Liver (tissue), 9 donors: Measurements from ENCODE around the gene SLC45A2. TPM values are rescaled to one million over a fixed set of nuclear protein-coding genes. Genes with fewer than 3 reads are reported as not detected.
"Not testable (repeated sequence)": the region's sequence is repeated elsewhere in the genome, so short reads cannot be mapped to it uniquely, and the experiment has no call there.

Source experiments
- DNase-seq: peaks from one replicate; pipeline ENCODE4 v3.0.0-alpha.2; 2017; ENCODE audit warnings: low spot score
- H3K27ac ChIP-seq, 2 donors: one replicate each; pipeline ENCODE4 v1.7.0; 2013; ENCODE audit warnings: inconsistent platforms in 2 of 2, low read length in 2 of 2, control low read depth in 1 of 2, low read depth in 1 of 2, mild to moderate bottlenecking in 1 of 2
- H3K27me3 ChIP-seq, 4 donors: one replicate each; pipeline versions ENCODE4 v1.6.1 to v1.7.0; 2013; ENCODE audit warnings: low read length in 3 of 4, inconsistent platforms in 1 of 4, mild to moderate bottlenecking in 1 of 4, moderate library complexity in 1 of 4; ENCODE audit not compliant: control insufficient read depth in 4 of 4, insufficient read depth in 4 of 4
- H3K36me3 ChIP-seq, 4 donors: one replicate each; pipeline versions ENCODE4 v1.6.1 to v1.7.0; 2013; ENCODE audit warnings: low read length in 3 of 4, mild to moderate bottlenecking in 3 of 4, low read depth in 1 of 4, moderate library complexity in 1 of 4; ENCODE audit not compliant: control insufficient read depth in 4 of 4, insufficient read depth in 3 of 4
- H3K4me1 ChIP-seq, 4 donors: one replicate each; pipeline versions ENCODE4 v1.6.1 to v1.7.0; 2013; ENCODE audit warnings: low read length in 3 of 4, mild to moderate bottlenecking in 3 of 4, moderate library complexity in 1 of 4; ENCODE audit not compliant: control insufficient read depth in 4 of 4, insufficient read depth in 4 of 4
- H3K4me3 ChIP-seq, 3 donors: one replicate each; pipeline versions ENCODE4 v1.6.1 to v1.7.0; 2013; ENCODE audit warnings: low read length in 3 of 3, control low read depth in 1 of 3, low read depth in 1 of 3, mild to moderate bottlenecking in 1 of 3
- H3K9ac ChIP-seq, 2 donors: one replicate each; pipeline ENCODE4 v1.7.0; 2013; ENCODE audit warnings: low read length in 2 of 2, mild to moderate bottlenecking in 2 of 2, moderate library complexity in 2 of 2, control low read depth in 1 of 2, low read depth in 1 of 2
- H3K9me3 ChIP-seq, 4 donors: one replicate each; pipeline versions ENCODE4 v1.6.1 to v1.7.0; 2013; ENCODE audit warnings: low read length in 3 of 4; ENCODE audit not compliant: control insufficient read depth in 4 of 4
- ATF3 ChIP-seq: IDR thresholded peaks from 2 replicates; pipeline ENCODE4 v1.6.1; 2016; ENCODE audit warnings: antibody characterized with exemption
- CTCF ChIP-seq: fragments of 150-350 bp; IDR thresholded peaks from 2 replicates; pipeline ENCODE4 v1.5.1; 2017; ENCODE audit warnings: improper control_type of control experiment, low read depth, low read length; ENCODE audit not compliant: missing input control
- EGR1 ChIP-seq, 2 donors: IDR thresholded peaks; 2 replicates each; pipeline ENCODE4 v1.6.1; 2016 to 2018; ENCODE audit warnings: antibody characterized with exemption in 2 of 2, low read depth in 2 of 2
- FOXA1 ChIP-seq: IDR thresholded peaks from 2 replicates; pipeline ENCODE4 v1.6.1; 2016; ENCODE audit warnings: antibody characterized with exemption
- FOXA2 ChIP-seq: IDR thresholded peaks from 2 replicates; pipeline ENCODE4 v1.6.1; 2016; ENCODE audit warnings: antibody characterized with exemption
- GABPA ChIP-seq, 2 donors: IDR thresholded peaks in 1 of 2; conservative IDR thresholded peaks in 1 of 2; 2 replicates each; pipeline ENCODE4 v1.6.1; 2016; ENCODE audit warnings: antibody characterized with exemption in 2 of 2, mild to moderate bottlenecking in 1 of 2, moderate library complexity in 1 of 2
- HNF4A ChIP-seq, 2 donors: conservative IDR thresholded peaks; 2 replicates each; pipeline ENCODE4 v1.6.1; 2016; ENCODE audit warnings: antibody characterized with exemption in 2 of 2, mild to moderate bottlenecking in 2 of 2
- HNF4G ChIP-seq: IDR thresholded peaks from 2 replicates; pipeline ENCODE4 v1.6.1; 2016; ENCODE audit warnings: antibody characterized with exemption
- JUND ChIP-seq, 2 donors: IDR thresholded peaks; 2 replicates each; pipeline ENCODE4 v1.6.1; 2016; ENCODE audit warnings: antibody characterized with exemption in 2 of 2
- MAX ChIP-seq: IDR thresholded peaks from 2 replicates; pipeline ENCODE4 v1.6.1; 2016; ENCODE audit warnings: antibody characterized with exemption
- RAD21 ChIP-seq, 2 donors: IDR thresholded peaks; 2 replicates each; pipeline ENCODE4 v1.6.1; 2016; ENCODE audit warnings: antibody characterized with exemption in 2 of 2, mild to moderate bottlenecking in 2 of 2
- RXRA ChIP-seq, 2 donors: IDR thresholded peaks; 2 replicates each; pipeline ENCODE4 v1.6.1; 2017 to 2018; ENCODE audit warnings: antibody characterized with exemption in 2 of 2, mild to moderate bottlenecking in 1 of 2
- SP1 ChIP-seq: IDR thresholded peaks from 2 replicates; pipeline ENCODE4 v1.6.1; 2018; ENCODE audit warnings: antibody characterized with exemption, mild to moderate bottlenecking
- TAF1 ChIP-seq: conservative IDR thresholded peaks from 2 replicates; pipeline ENCODE4 v1.6.1; 2016; ENCODE audit warnings: antibody characterized with exemption, mild to moderate bottlenecking
- YY1 ChIP-seq: IDR thresholded peaks from 2 replicates; pipeline ENCODE4 v1.6.1; 2016; ENCODE audit warnings: antibody characterized with exemption, mild to moderate bottlenecking
- ZBTB33 ChIP-seq: IDR thresholded peaks from 2 replicates; pipeline ENCODE4 v1.6.1; 2016; ENCODE audit warnings: antibody characterized with exemption
- WGBS: extraction: QIAGEN DNeasy Blood & Tissue Kit; methylation state at CpG from one replicate; pipeline ENCODE4 v1.1.7; 2013; 5-methylcytosine and 5-hydroxymethylcytosine counted together
- polyA plus RNA-seq, 2 donors: library from polyadenylated mRNA; stranded (reverse) in 1 of 2; unstranded in 1 of 2; fragments of 200-250 nt in 1 of 2; fragments of >200 nt in 1 of 2; fragmentation: Nextera tagmentation in 1 of 2; extraction: Ambion mirVana in 1 of 2; gene quantifications; one replicate each; pipeline versions ENCODE4 v1.2.1 to v1.2.3, GENCODE V29; 2013 to 2015
- total RNA-seq, 2 donors: library from RNA; depleted of rRNA; stranded (reverse); fragments of >200 nt; gene quantifications; one replicate each; pipeline ENCODE4 v1.2.3, GENCODE V29; 2014
- donor health status: healthy.
- donor health status: healthy.
- donor health status: healthy.
- donor health status: healthy.
- donor health status: healthy.

Gene SLC45A2
- total and polyA plus RNA-seq, 4 donors: 0.01 to 1.3 TPM; not detected in 2

- not testable (repeated sequence) for H3K4me3 ChIP-seq, H3K36me3 ChIP-seq, H3K4me1 ChIP-seq, H3K9me3 ChIP-seq, H3K9ac ChIP-seq, DNase-seq, H3K27ac ChIP-seq, H3K27me3 ChIP-seq
- 77% methylated on average over 5 of the region's 5 CpGs for WGBS
These were observed 32.3 kb downstream of the SLC45A2 start for GRCh38 chr5:33952175-33952574.

GRCh38 chr5:33944543-33945132 lies 39.9 kb downstream of the SLC45A2 start:
- DNase-seq: no peak
- 80% methylated on average over 12 of the region's 12 CpGs for WGBS
- Histone ChIP-seq H3K9me3 (no peaks in the 10 kb centered on the region), H3K27me3 (peaks cover 0 to 6% (median 0%) of the 10 kb centered on the region in 4 donors), H3K36me3 (no peaks in the 10 kb centered on the region), H3K27ac (no peak overlapping the region), H3K4me1 (no peaks in the 10 kb centered on the region), H3K9ac (no peak overlapping the region), H3K4me3 (no peak overlapping the region)
- no peak for TF ChIP-seq RAD21 (IDR thresholded peaks at IDR 0.05)
- no peak for TF ChIP-seq ZBTB33
- TF ChIP-seq GABPA (IDR thresholded peaks at IDR 0.05 in 1 of 2, conservative IDR thresholded peaks at IDR 0.05 in 1 of 2): no peak
- no peak for TF ChIP-seq CTCF

GRCh38 chr5:33941090-33941489 lies 43.4 kb downstream of the SLC45A2 start:
- no peak for TF ChIP-seq HNF4A (conservative IDR thresholded peaks at IDR 0.05)
- peaks cover 5 to 10% (median 6%) of the 10 kb centered on the region in 4 donors for H3K4me1 ChIP-seq
- H3K36me3 ChIP-seq: no peaks in the 10 kb centered on the region
- no peak for DNase-seq
- peaks cover 3 to 13% (median 10%) of the 10 kb centered on the region in 4 donors for H3K27me3 ChIP-seq
- 86% methylated on average over 5 of the region's 5 CpGs for WGBS
- no peak overlapping the region for H3K27ac ChIP-seq
- H3K9ac ChIP-seq: no peak overlapping the region
- H3K9me3 ChIP-seq: no peaks in the 10 kb centered on the region
- no peak overlapping the region for H3K4me3 ChIP-seq

GRCh38 chr5:33939556-33940262 lies 44.8 kb downstream of the SLC45A2 start:
- WGBS: 72% methylated on average over 8 of the region's 8 CpGs
- H3K27me3 ChIP-seq: peaks cover 3 to 13% (median 10%) of the 10 kb centered on the region in 4 donors
- no peak for DNase-seq
- no peak for TF ChIP-seq GABPA (IDR thresholded peaks at IDR 0.05 in 1 of 2, conservative IDR thresholded peaks at IDR 0.05 in 1 of 2)
- no peak for TF ChIP-seq FOXA1
- no peak for TF ChIP-seq CTCF
- no peak for TF ChIP-seq MAX
- no peak for TF ChIP-seq RXRA (IDR thresholded peaks at IDR 0.05)
- no peak for TF ChIP-seq ATF3
- TF ChIP-seq JUND (IDR thresholded peaks at IDR 0.05): no peak
- no peak for TF ChIP-seq SP1
- no peak for TF ChIP-seq TAF1
- no peak for TF ChIP-seq FOXA2
- no peak for TF ChIP-seq HNF4G
- no peak for TF ChIP-seq EGR1 (IDR thresholded peaks at IDR 0.05; ENCODE audit: low read depth in 2 of 2)
- no peak for TF ChIP-seq YY1
- no peak for TF ChIP-seq RAD21 (IDR thresholded peaks at IDR 0.05)
- TF ChIP-seq HNF4A (conservative IDR thresholded peaks at IDR 0.05): no peak

More at GRCh38 chr5:33939556-33940262, 44.8 kb downstream of the SLC45A2 start:
- Histone ChIP-seq H3K9me3 (no peaks in the 10 kb centered on the region), H3K4me3 (no peak overlapping the region), H3K9ac (no peak overlapping the region), H3K27ac (no peak overlapping the region), H3K36me3 (no peaks in the 10 kb centered on the region), H3K4me1 (peaks cover 5 to 17% (median 11%) of the 10 kb centered on the region in 4 donors)
